ENCODE measurements around the gene ANXA2R.
"Not testable (repeated sequence)": the region's sequence is repeated elsewhere in the genome, so short reads cannot be mapped to it uniquely, and the experiment has no call there.

The ANXA2R gene

GRCh38 chr5:43060020-43060419, 19.9 kb upstream of the ANXA2R start:
- DNase-seq (ENCODE audit: low spot score), result not testable (repeated sequence)

- not testable (repeated sequence) for DNase-seq (ENCODE audit: low spot score)
Measured at GRCh38 chr5:43055098-43055497, 15.0 kb upstream of the ANXA2R start.

- DNase-seq (ENCODE audit: low spot score), result no peak
Measured at GRCh38 chr5:43051684-43052083, 11.6 kb upstream of the ANXA2R start.

GRCh38 chr5:43050384-43050783, 10.3 kb upstream of the ANXA2R start:
- no peak for DNase-seq (ENCODE audit: low spot score)

- no peak for DNase-seq (ENCODE audit: low spot score)
Measured at GRCh38 chr5:43049236-43049635, 9.1 kb upstream of the ANXA2R start.

- DNase-seq (ENCODE audit: low spot score), result no peak
Measured at GRCh38 chr5:43046474-43046873, 6.4 kb upstream of the ANXA2R start.

- DNase-seq (ENCODE audit: low spot score), result no peak
Measured at GRCh38 chr5:43045236-43045635, 5.1 kb upstream of the ANXA2R start.

- no peak for DNase-seq (ENCODE audit: low spot score)
Measured at GRCh38 chr5:43044181-43044914, 4.2 kb upstream of the ANXA2R start.

GRCh38 chr5:43043400-43043756, 3.3 kb upstream of the ANXA2R start:
- DNase-seq (ENCODE audit: low spot score), result no peak

GRCh38 chr5:43042626-43043399, 2.7 kb upstream of the ANXA2R start:
- DNase-seq (ENCODE audit: low spot score), result peak; percentile 79

GRCh38 chr5:43042176-43042625, 2.1 kb upstream of the ANXA2R start:
- DNase-seq (ENCODE audit: low spot score), result peak; percentile 95

- DNase-seq (ENCODE audit: low spot score), result no peak
Measured at GRCh38 chr5:43041669-43042175, 1.6 kb upstream of the ANXA2R start.

GRCh38 chr5:43041110-43041668, 1.1 kb upstream of the ANXA2R start:
- DNase-seq (ENCODE audit: low spot score), result peak; percentile 60

- peak; percentile 77 for DNase-seq (ENCODE audit: low spot score)
Measured at GRCh38 chr5:43039471-43040286, 440 bp downstream of the ANXA2R start.

- no peak for DNase-seq (ENCODE audit: low spot score)
Measured at GRCh38 chr5:43039152-43039470, 1.0 kb downstream of the ANXA2R start.

- peak; percentile 52 for DNase-seq (ENCODE audit: low spot score)
Measured at GRCh38 chr5:43038496-43038989, 1.6 kb downstream of the ANXA2R start.

GRCh38 chr5:43037636-43038495, 2.3 kb downstream of the ANXA2R start:
- DNase-seq (ENCODE audit: low spot score), result peak; percentile 78

- DNase-seq (ENCODE audit: low spot score), result no peak
Measured at GRCh38 chr5:43036856-43037635, 3.1 kb downstream of the ANXA2R start.

- DNase-seq (ENCODE audit: low spot score), result no peak
Measured at GRCh38 chr5:43036409-43036808, 3.7 kb downstream of the ANXA2R start.

- DNase-seq (ENCODE audit: low spot score), result no peak
Measured at GRCh38 chr5:43034591-43034968, 5.5 kb downstream of the ANXA2R start.
